Cardiac fibroblast (primary cell): ENCODE measurements around the gene SOBP.

Experiments
- DNase-seq, 2 donors: peaks; one replicate each; pipeline versions ENCODE4 v3.0.0 to v3.0.0-alpha.2; 2010; ENCODE audit warnings: low read depth in 2 of 2
- H3K4me3 ChIP-seq, 2 donors: replicated peaks in 1 of 2; 1 replicate in 1 of 2; 2 replicates in 1 of 2; pipeline ENCODE4 v1.5.1; 2011; ENCODE audit warnings: low read depth in 2 of 2, low read length in 2 of 2, mild to moderate bottlenecking in 2 of 2, moderate library complexity in 1 of 2
- TF ChIP-seq, protein P1 (sequence below): IDR thresholded peaks from one replicate; pipeline ENCODE4 v1.5.1; 2011; ENCODE audit warnings: low read depth, mild to moderate bottlenecking, low read length, inconsistent platforms

SOBP gene

DNA sequence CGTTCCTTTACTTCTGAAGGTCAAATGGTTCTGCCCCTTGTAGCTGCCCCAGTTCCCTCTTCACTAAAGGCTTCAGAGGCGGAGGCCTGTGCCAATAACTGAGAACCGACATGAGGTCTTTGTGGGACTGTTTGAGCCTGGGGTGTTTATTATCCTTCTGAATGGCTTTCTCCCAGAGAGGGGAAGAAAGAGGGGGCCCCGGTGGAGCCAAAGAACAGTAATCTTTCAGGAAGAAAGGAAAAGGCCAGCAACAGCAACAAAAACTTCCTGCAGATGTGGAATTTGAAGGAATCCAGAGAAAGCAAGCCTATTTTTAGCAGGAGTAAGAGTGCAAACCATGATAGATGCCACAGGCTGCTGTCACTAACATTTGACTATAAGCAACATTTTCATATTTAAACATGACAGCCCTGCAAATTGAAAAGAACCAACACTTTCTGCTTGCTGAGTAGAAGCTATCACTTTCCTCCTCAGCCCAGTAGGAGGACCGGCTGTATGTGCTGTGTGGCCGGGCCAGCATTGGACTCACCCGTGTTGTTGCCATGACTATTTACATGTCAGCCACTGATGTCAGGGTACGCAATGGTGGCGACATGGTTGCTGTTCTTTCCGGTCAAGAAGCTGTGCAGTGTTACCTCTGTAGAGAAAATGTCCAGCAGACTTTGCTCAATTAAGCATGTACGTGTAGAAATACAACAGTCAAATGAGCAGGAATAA lies 121.3 kb downstream of the SOBP start:
- TF ChIP-seq, protein P1, sequence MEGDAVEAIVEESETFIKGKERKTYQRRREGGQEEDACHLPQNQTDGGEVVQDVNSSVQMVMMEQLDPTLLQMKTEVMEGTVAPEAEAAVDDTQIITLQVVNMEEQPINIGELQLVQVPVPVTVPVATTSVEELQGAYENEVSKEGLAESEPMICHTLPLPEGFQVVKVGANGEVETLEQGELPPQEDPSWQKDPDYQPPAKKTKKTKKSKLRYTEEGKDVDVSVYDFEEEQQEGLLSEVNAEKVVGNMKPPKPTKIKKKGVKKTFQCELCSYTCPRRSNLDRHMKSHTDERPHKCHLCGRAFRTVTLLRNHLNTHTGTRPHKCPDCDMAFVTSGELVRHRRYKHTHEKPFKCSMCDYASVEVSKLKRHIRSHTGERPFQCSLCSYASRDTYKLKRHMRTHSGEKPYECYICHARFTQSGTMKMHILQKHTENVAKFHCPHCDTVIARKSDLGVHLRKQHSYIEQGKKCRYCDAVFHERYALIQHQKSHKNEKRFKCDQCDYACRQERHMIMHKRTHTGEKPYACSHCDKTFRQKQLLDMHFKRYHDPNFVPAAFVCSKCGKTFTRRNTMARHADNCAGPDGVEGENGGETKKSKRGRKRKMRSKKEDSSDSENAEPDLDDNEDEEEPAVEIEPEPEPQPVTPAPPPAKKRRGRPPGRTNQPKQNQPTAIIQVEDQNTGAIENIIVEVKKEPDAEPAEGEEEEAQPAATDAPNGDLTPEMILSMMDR = no peak
- DNase-seq = peak; percentile 11 to 13
- no peak overlapping the region for H3K4me3 ChIP-seq

DNA sequence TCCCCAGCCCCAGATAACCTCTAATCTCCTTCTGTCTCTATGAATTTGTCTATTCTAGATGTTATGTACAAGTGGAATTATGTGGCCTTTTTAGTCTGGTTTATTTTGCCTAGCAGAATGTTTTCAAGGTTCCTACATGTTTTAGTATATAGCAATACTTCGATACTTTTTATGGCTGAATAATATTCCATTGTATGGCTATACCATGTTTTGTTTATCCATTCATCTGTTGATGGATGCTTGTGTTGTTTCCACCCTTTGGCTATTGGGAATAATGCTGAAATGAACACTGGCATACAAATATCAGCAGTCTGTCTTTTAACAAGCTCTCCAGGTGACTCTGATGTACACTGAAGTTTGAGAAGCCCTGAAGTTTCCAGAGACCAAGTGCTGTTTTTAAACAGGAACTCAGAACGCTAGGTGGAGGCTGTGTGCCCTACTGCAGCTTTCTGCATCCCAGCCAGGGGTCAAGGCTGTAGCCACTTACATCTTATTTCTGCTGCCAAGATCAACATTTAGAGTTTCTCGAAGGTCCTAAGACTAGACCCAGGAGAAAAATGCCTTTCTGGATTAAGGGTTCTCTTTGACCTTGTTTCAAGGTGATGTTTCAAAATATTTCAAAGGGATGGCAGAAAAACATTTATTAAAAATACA lies 123.0 kb downstream of the SOBP start:
- TF ChIP-seq, protein P1 = no peak
- no peak overlapping the region for H3K4me3 ChIP-seq
- peak; percentile 17 to 28 for DNase-seq

- no peak overlapping the region for H3K4me3 ChIP-seq
- no peak for DNase-seq
- TF ChIP-seq, protein P1 = no peak
Observed at GRCh38 chr6:107613651-107614379, 123.9 kb downstream of the SOBP start.

GRCh38 chr6:107614828-107615227 lies 124.9 kb downstream of the SOBP start:
- TF ChIP-seq, protein P1 = no peak
- DNase-seq = no peak
- H3K4me3 ChIP-seq = no peak overlapping the region

DNA sequence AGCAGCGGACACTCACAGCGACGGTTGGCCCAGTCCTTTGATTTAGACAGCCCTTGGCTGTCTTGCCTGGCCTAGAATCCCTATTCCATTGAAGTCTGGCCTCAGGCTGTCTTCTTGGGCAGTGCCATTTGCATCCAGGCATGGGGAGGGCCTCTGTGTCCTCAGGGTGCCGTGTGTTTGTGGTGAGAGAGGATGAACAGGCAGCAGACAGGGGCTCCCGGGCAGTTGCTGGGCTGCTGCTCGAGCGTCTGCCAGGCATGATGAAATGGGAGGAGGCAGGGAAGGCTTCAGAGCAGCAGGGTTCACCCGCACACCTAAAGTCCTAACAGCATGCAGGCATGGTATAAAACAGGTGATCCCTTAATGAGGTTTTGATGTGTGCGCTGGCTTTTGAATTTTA lies 126.9 kb downstream of the SOBP start:
- TF ChIP-seq, protein P1 = no peak
- no peak for DNase-seq
- no peak overlapping the region for H3K4me3 ChIP-seq

- no peak for DNase-seq
- no peak overlapping the region for H3K4me3 ChIP-seq
- TF ChIP-seq, protein P1 = no peak
Observed at GRCh38 chr6:107617341-107617932, 127.5 kb downstream of the SOBP start.
